HEK293 (cell line): Measurements from ENCODE around the gene FGD5.
A peak's percentile ranks its signal among the peaks of the same experiment; 100 is the strongest.

Experiments
- CTCF ChIA-PET: fragments of 350-600 bp; formaldehyde crosslinking; extraction: SDS; loops from one replicate; lab custom pipeline; 2021; ENCODE audit warnings: antibody characterized with exemption; lab: Yijun Ruan, JAX
- POLR2A ChIA-PET: fragments of 300-600 bp; formaldehyde crosslinking; extraction: SDS; loops from one replicate; lab custom pipeline; 2020; ENCODE audit warnings: antibody characterized with exemption, inconsistent platforms; lab: Yijun Ruan, JAX
- H3K27ac ChIP-seq: fragments of 200-500 bp; sonication (Bioruptor generic); 2 replicates; pipeline ENCODE4 v1.5.1; 2014; ENCODE audit warnings: low read depth, low read length, control low read depth, inconsistent platforms; ENCODE audit errors: extremely low read depth
- H3K36me3 ChIP-seq, 2 experiments: fragments of 200-500 bp in 1 of 2; sonication (Bioruptor generic) in 1 of 2; 1 replicate in 1 of 2; 2 replicates in 1 of 2; pipeline ENCODE4 v1.5.1; 2014 to 2017; ENCODE audit warnings: inconsistent platforms in 2 of 2, low read length in 2 of 2; ENCODE audit not compliant: control insufficient read depth in 2 of 2, insufficient read depth in 1 of 2
- H3K4me1 ChIP-seq: fragments of 200-500 bp; sonication (Bioruptor generic); 2 replicates; pipeline ENCODE4 v1.5.1; 2014; ENCODE audit warnings: mild to moderate bottlenecking, low read length, inconsistent platforms; ENCODE audit not compliant: control insufficient read depth, insufficient read depth
- H3K4me3 ChIP-seq: 2 replicates; pipeline ENCODE4 v1.5.1; 2011; ENCODE audit warnings: low read depth, mild to moderate bottlenecking, control low read depth, low read length, moderate library complexity
- H3K9me3 ChIP-seq: fragments of 200-500 bp; sonication (Bioruptor generic); 2 replicates; pipeline ENCODE4 v1.5.1; 2014; ENCODE audit warnings: low read depth, low read length, inconsistent platforms; ENCODE audit not compliant: control insufficient read depth, insufficient read depth
- EGR2 ChIP-seq: fragments of 450-650 bp; formaldehyde crosslinking; IDR thresholded peaks from 2 replicates; pipeline ENCODE4 v1.5.1; 2016; ENCODE audit warnings: low read depth, missing biosample characterization, missing genetic modification characterization
- GFI1B ChIP-seq: fragments of 450-650 bp; formaldehyde crosslinking; IDR thresholded peaks from 2 replicates; pipeline ENCODE4 v1.5.1; 2016; ENCODE audit warnings: missing biosample characterization, missing genetic modification characterization
- HIC1 ChIP-seq: fragments of 450-650 bp; formaldehyde crosslinking; IDR thresholded peaks from 2 replicates; pipeline ENCODE4 v1.5.1; 2016; ENCODE audit warnings: missing biosample characterization, missing genetic modification characterization
- PATZ1 ChIP-seq: fragments of 450-650 bp; formaldehyde crosslinking; IDR thresholded peaks from 2 replicates; pipeline ENCODE4 v1.5.1; 2016; ENCODE audit warnings: missing biosample characterization, missing genetic modification characterization
- ZBTB20 ChIP-seq: fragments of 450-650 bp; formaldehyde crosslinking; IDR thresholded peaks from 2 replicates; pipeline ENCODE4 v1.5.1; 2016; ENCODE audit warnings: missing biosample characterization, missing genetic modification characterization
- ZFHX2 ChIP-seq: fragments of 450-650 bp; formaldehyde crosslinking; conservative IDR thresholded peaks from 2 replicates; pipeline ENCODE4 v1.5.1; 2016; ENCODE audit warnings: missing biosample characterization, missing genetic modification characterization
- ZFP37 ChIP-seq: fragments of 450-650 bp; formaldehyde crosslinking; IDR thresholded peaks from 2 replicates; pipeline ENCODE4 v1.5.1; 2016; ENCODE audit warnings: missing biosample characterization, missing genetic modification characterization
- ZNF121 ChIP-seq: fragments of 450-650 bp; formaldehyde crosslinking; IDR thresholded peaks from 2 replicates; pipeline ENCODE4 v1.5.1; 2016; ENCODE audit warnings: missing biosample characterization, missing genetic modification characterization
- ZNF140 ChIP-seq: fragments of 450-650 bp; formaldehyde crosslinking; IDR thresholded peaks from 2 replicates; pipeline ENCODE4 v1.5.1; 2016; ENCODE audit warnings: missing biosample characterization, missing genetic modification characterization
- ZNF214 ChIP-seq: fragments of 450-650 bp; formaldehyde crosslinking; IDR thresholded peaks from 2 replicates; pipeline ENCODE4 v1.5.1; 2017; ENCODE audit warnings: missing biosample characterization, mild to moderate bottlenecking, missing genetic modification characterization, borderline replicate concordance
- ZNF433 ChIP-seq: fragments of 450-650 bp; formaldehyde crosslinking; IDR thresholded peaks from 2 replicates; pipeline ENCODE4 v1.5.1; 2016; ENCODE audit warnings: missing biosample characterization, missing genetic modification characterization, low read depth
- ZNF560 ChIP-seq: fragments of 450-650 bp; formaldehyde crosslinking; IDR thresholded peaks from 2 replicates; pipeline ENCODE4 v1.5.1; 2017; ENCODE audit warnings: missing biosample characterization, missing genetic modification characterization, borderline replicate concordance
- ZNF623 ChIP-seq: fragments of 450-650 bp; formaldehyde crosslinking; IDR thresholded peaks from 2 replicates; pipeline ENCODE4 v1.5.1; 2016; ENCODE audit warnings: missing biosample characterization, missing genetic modification characterization
- ZNF707 ChIP-seq: fragments of 450-650 bp; formaldehyde crosslinking; IDR thresholded peaks from 2 replicates; pipeline ENCODE4 v1.5.1; 2016; ENCODE audit warnings: missing biosample characterization, missing genetic modification characterization
- ZNF76 ChIP-seq: fragments of 450-650 bp; formaldehyde crosslinking; IDR thresholded peaks from 2 replicates; pipeline ENCODE4; 2016; ENCODE audit warnings: low read depth, missing biosample characterization, missing genetic modification characterization, borderline replicate concordance
- ZNF777 ChIP-seq: fragments of 450-650 bp; formaldehyde crosslinking; IDR thresholded peaks from 2 replicates; pipeline ENCODE4 v1.5.1; 2017; ENCODE audit warnings: missing biosample characterization, missing genetic modification characterization, borderline replicate concordance
- ZSCAN5A ChIP-seq: fragments of 450-650 bp; formaldehyde crosslinking; IDR thresholded peaks from 2 replicates; pipeline ENCODE4 v1.5.1; 2016; ENCODE audit warnings: missing biosample characterization, missing genetic modification characterization

The FGD5 gene

GRCh38 chr3:14864131-14864530 is 45.4 kb downstream of the FGD5 start (continued):
- TF ChIP-seq ZNF623: no peak
- TF ChIP-seq ZNF121 (tag by site-specific recombination): no peak

- CTCF ChIA-PET: interaction anchor here (0.6 kb wide), 1 partner anchor 185 kb away, joined by 3 read pairs; no protein-coding TSS in a partner anchor
- POLR2A ChIA-PET: no interaction called here
- no peak overlapping the region for H3K4me3 ChIP-seq
Measured at GRCh38 chr3:14866627-14867026, 47.9 kb downstream of the FGD5 start.

GRCh38 chr3:14867936-14868570 is 49.3 kb downstream of the FGD5 start:
- CTCF ChIA-PET: no interaction called here
- Histone ChIP-seq H3K27ac (no peak overlapping the region), H3K36me3 (no peaks in the 10 kb centered on the region), H3K9me3 (no peaks in the 10 kb centered on the region), H3K4me1 (no peaks in the 10 kb centered on the region), H3K4me3 (no peak overlapping the region)
- no peak for TF ChIP-seq HIC1 (tag by site-specific recombination)
- TF ChIP-seq GFI1B (tag by site-specific recombination): no peak
- no peak for TF ChIP-seq ZSCAN5A (tag by site-specific recombination)
- TF ChIP-seq EGR2 (tag by site-specific recombination): peak; percentile 88
- TF ChIP-seq ZFP37 (tag by site-specific recombination): no peak
- peak; percentile 67 for TF ChIP-seq ZFHX2 (tag by site-specific recombination)
- POLR2A ChIA-PET: no interaction called here

More at GRCh38 chr3:14866627-14867026, 47.9 kb downstream of the FGD5 start:
- H3K9me3 ChIP-seq: no peaks in the 10 kb centered on the region
- H3K27ac ChIP-seq: no peak overlapping the region
- no peaks in the 10 kb centered on the region for H3K4me1 ChIP-seq
- TF ChIP-seq ZNF76 (tag by site-specific recombination) (no peak), ZNF560 (no peak), ZNF140 (no peak), PATZ1 (tag by site-specific recombination) (no peak), ZNF777 (tag by site-specific recombination) (no peak), ZNF214 (no peak), ZBTB20 (tag by site-specific recombination) (no peak), ZNF707 (tag by site-specific recombination) (no peak), ZNF433 (tag by site-specific recombination) (no peak)
- TF ChIP-seq, all 188 proteins: peak for 0
- no peaks in the 10 kb centered on the region for H3K36me3 ChIP-seq
